ENCODE results near the gene YAP1.

DNA sequence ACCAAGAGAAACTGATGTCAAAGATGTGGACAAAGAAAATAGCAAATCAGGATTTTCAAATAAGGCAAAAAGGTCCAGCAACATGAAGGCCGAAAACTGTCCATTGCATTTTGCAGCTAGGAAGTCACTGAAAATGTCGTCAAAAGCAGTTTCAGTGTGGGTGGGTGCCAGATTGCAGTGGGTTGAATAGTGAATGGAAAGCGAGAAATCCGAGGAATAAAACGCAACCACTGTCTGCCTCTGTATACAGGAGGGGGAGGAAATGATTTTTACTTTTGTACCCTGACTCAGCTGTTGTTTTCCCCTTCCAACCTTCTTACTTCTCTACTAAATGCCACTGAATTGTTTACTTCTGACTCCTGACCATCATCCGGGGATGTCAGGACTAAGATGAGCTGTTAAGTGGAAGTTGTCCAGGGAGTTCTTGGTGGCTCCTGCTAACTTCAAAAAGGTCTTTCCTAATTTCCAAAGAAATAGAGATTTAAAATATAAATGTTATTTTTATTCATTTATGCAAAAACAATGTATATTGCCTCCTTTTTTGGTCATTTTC is 142.2 kb downstream of the YAP1 start:
- TF ChIP-seq, protein P1, sequence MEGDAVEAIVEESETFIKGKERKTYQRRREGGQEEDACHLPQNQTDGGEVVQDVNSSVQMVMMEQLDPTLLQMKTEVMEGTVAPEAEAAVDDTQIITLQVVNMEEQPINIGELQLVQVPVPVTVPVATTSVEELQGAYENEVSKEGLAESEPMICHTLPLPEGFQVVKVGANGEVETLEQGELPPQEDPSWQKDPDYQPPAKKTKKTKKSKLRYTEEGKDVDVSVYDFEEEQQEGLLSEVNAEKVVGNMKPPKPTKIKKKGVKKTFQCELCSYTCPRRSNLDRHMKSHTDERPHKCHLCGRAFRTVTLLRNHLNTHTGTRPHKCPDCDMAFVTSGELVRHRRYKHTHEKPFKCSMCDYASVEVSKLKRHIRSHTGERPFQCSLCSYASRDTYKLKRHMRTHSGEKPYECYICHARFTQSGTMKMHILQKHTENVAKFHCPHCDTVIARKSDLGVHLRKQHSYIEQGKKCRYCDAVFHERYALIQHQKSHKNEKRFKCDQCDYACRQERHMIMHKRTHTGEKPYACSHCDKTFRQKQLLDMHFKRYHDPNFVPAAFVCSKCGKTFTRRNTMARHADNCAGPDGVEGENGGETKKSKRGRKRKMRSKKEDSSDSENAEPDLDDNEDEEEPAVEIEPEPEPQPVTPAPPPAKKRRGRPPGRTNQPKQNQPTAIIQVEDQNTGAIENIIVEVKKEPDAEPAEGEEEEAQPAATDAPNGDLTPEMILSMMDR (IDR thresholded peaks at IDR 0.05): no peak
- no peak for TF ChIP-seq POLR2A (IDR thresholded peaks at IDR 0.05)

Data from esophagus squamous epithelium (tissue), 4 donors.